CD4-positive, CD25-positive, alpha-beta regulatory T cell (primary cell): ENCODE data around the gene SRSF8. TPM values are rescaled to one million over a fixed set of nuclear protein-coding genes. Genes with fewer than 3 reads are reported as not detected.

Experiments
- ATAC-seq, 2 donors: fragments of 150-1000 bp; cut with Tn5 transposase; one replicate each; pipeline ENCODE4 v1.10.0; 2021; ENCODE audit warnings: low read depth in 2 of 2, moderate number of reproducible peaks in 2 of 2, moderate library complexity in 1 of 2
- DNase-seq, 3 donors: peaks; one replicate each; pipeline versions ENCODE4 v3.0.0 to v3.0.0-alpha.2; 2012 to 2022; ENCODE audit warnings: mixed read lengths in 1 of 3
- H3K27ac ChIP-seq: one replicate; pipeline ENCODE4 v1.7.0; 2013; ENCODE audit warnings: mild to moderate bottlenecking, low read length; ENCODE audit not compliant: insufficient read depth, poor library complexity, severe bottlenecking
- H3K27me3 ChIP-seq: one replicate; pipeline ENCODE4 v1.7.0; 2013; ENCODE audit warnings: low read length; ENCODE audit not compliant: control insufficient read depth, insufficient read depth
- H3K36me3 ChIP-seq: one replicate; pipeline ENCODE4 v1.7.0; 2013; ENCODE audit warnings: mild to moderate bottlenecking, low read length, moderate library complexity; ENCODE audit not compliant: control insufficient read depth, insufficient read depth
- H3K4me1 ChIP-seq: 2 replicates; pipeline ENCODE4 v1.7.0; 2013; ENCODE audit warnings: mild to moderate bottlenecking, low read length; ENCODE audit not compliant: insufficient read depth, control insufficient read depth, poor library complexity, severe bottlenecking
- H3K4me3 ChIP-seq: one replicate; pipeline ENCODE4 v1.7.0; 2013; ENCODE audit warnings: low read depth, mild to moderate bottlenecking, low read length, moderate library complexity
- H3K9me3 ChIP-seq, 2 experiments: 1 replicate in 1 of 2; 2 replicates in 1 of 2; pipeline ENCODE4 v1.7.0; 2013; ENCODE audit warnings: low read length in 2 of 2, mild to moderate bottlenecking in 1 of 2, moderate library complexity in 1 of 2; ENCODE audit not compliant: control insufficient read depth in 2 of 2
- H3K27ac Mint-ChIP-seq, 3 donors: one replicate each; pipeline ENCODE4 v1.8.0; 2020 to 2022; ENCODE audit warnings: mild to moderate bottlenecking in 3 of 3, mixed read lengths in 3 of 3, moderate library complexity in 2 of 3
- H3K27me3 Mint-ChIP-seq: one replicate; pipeline ENCODE4 v1.8.0; 2022; ENCODE audit warnings: mild to moderate bottlenecking, mixed read lengths
- H3K36me3 Mint-ChIP-seq: one replicate; pipeline ENCODE4 v1.8.0; 2020; ENCODE audit warnings: mixed read lengths
- H3K4me1 Mint-ChIP-seq, 4 donors: one replicate each; pipeline ENCODE4 v1.8.0; 2020 to 2022; ENCODE audit warnings: mixed read lengths in 4 of 4, mild to moderate bottlenecking in 1 of 4
- H3K4me3 Mint-ChIP-seq, 4 donors: one replicate each; pipeline ENCODE4 v1.8.0; 2020 to 2022; ENCODE audit warnings: mild to moderate bottlenecking in 4 of 4, mixed read lengths in 4 of 4, moderate library complexity in 3 of 4
- H3K9me3 Mint-ChIP-seq, 7 donors: one replicate each; pipeline ENCODE4 v1.8.0; 2020 to 2022; ENCODE audit warnings: mixed read lengths in 7 of 7, mild to moderate bottlenecking in 3 of 7, moderate library complexity in 2 of 7
- polyA plus RNA-seq, 4 donors: library from polyadenylated mRNA; unstranded; fragments of 300-500 nt; fragmentation: Illumina TruSeq; gene quantifications; one replicate each; pipeline ENCODE4 v1.2.3, GENCODE V29; 2021
- total RNA-seq: library from RNA; stranded (reverse); gene quantifications from one replicate; pipeline ENCODE4 v1.2.3, GENCODE V29; 2022

The SRSF8 gene
- total and polyA plus RNA-seq, 5 donors from 2014 or later, result 57.4 to 145 (median 132) TPM

DNA sequence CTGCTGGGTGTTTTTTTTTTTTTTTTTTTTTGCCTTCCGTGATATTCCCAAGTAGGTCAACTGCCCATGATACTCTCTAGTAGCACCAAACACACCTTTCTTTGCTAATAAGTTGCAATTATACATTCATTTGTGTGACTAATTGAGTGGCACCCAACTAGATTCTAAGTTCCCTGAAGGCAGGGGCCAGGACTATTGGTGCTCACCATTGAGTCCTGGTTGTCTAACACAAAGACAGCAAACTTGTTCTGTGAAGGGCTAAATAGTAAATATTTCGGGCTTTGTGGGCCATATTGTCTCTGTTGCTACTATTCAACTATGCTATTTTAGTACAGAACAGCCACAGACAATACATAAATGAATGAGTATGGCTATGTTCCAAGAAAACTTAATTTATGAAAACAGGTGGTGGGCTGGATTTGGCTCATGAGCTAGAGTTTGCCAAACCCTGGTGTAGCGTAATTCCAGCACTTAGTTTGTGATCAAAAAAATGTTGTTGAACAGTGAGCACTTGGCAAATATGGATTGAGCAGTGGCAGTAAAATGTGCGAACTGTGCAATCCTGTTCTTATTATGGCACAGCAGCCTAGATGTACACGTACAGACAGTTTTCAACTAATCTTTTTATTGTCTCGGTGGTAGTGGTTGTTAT is 34.3 kb downstream of the SRSF8 start:
- no peaks in the 10 kb centered on the region for H3K9me3 ChIP-seq
- H3K27ac ChIP-seq, result no peak overlapping the region
- Mint-ChIP-seq H3K27ac (peak overlapping the region in 1 of 3 donors; percentile 2), H3K4me1 (peaks cover 9 to 30% (median 20%) of the 10 kb centered on the region in 4 donors), H3K9me3 (no peaks in the 10 kb centered on the region), H3K27me3 (no peaks in the 10 kb centered on the region), H3K4me3 (no peak overlapping the region), H3K36me3 (peaks cover 26% of the 10 kb centered on the region)
- no peak overlapping the region for H3K4me3 ChIP-seq
- ATAC-seq, result no peak
- H3K36me3 ChIP-seq, result no peaks in the 10 kb centered on the region
- peaks cover 5% of the 10 kb centered on the region for H3K4me1 ChIP-seq
- DNase-seq, result no peak
- no peaks in the 10 kb centered on the region for H3K27me3 ChIP-seq

DNA sequence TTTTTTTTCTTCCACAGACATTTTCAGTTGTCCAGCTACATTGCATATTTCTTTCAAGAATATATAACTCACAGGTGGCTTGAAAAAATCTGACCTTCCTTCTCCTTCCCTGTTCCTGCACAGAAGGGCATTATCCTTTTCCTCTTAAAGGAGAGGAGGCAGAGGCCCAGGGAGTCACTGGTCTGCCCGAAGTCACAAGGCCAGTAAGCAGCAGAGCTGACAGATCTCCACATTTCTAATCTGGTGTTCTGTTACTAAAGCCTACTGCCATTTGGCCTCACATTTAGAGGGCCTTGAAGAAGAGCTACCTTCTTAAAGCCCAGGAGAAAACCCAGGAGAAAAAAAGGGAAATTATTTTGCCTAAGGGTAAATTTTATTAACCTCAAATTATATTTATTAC is 35.2 kb downstream of the SRSF8 start:
- Mint-ChIP-seq H3K4me1 (peaks cover 4 to 26% (median 20%) of the 10 kb centered on the region in 4 donors), H3K27ac (no peak overlapping the region), H3K36me3 (peaks cover 32% of the 10 kb centered on the region), H3K27me3 (no peaks in the 10 kb centered on the region), H3K4me3 (no peak overlapping the region), H3K9me3 (no peaks in the 10 kb centered on the region)
- Histone ChIP-seq H3K4me3 (no peak overlapping the region), H3K9me3 (no peaks in the 10 kb centered on the region), H3K36me3 (no peaks in the 10 kb centered on the region), H3K27ac (no peak overlapping the region), H3K4me1 (no peaks in the 10 kb centered on the region), H3K27me3 (no peaks in the 10 kb centered on the region)
- no peak for DNase-seq
- no peak for ATAC-seq

DNA sequence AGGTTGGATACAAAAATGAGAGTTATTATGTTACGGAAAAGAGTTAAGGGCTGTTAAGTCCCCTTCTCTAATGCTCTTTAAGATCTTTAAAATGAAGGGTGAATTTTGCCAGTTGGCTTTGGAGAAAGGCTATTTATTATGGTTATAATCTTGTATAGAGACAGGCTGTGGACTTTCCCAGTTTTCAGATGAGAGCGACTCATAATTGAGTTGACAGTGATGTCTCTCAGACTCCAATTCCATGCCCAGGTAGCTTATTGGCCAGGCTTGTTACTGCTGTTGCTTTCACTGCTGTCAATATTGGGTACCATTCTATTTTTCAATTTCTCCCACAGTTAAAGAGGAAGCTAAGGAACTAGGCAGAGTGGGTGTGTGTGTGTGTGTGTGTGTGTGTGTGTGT is 36.0 kb downstream of the SRSF8 start:
- ATAC-seq (no peak), DNase-seq (no peak)
- no peaks in the 10 kb centered on the region for H3K27me3 ChIP-seq
- Mint-ChIP-seq H3K27me3 (no peaks in the 10 kb centered on the region), H3K4me1 (peaks cover 4 to 21% (median 13%) of the 10 kb centered on the region in 4 donors), H3K36me3 (peaks cover 26% of the 10 kb centered on the region), H3K9me3 (no peaks in the 10 kb centered on the region), H3K27ac (no peak overlapping the region), H3K4me3 (no peak overlapping the region)
- H3K4me1 ChIP-seq, result no peaks in the 10 kb centered on the region
- H3K27ac ChIP-seq, result no peak overlapping the region
- no peak overlapping the region for H3K4me3 ChIP-seq
- no peaks in the 10 kb centered on the region for H3K36me3 ChIP-seq
- no peaks in the 10 kb centered on the region for H3K9me3 ChIP-seq

DNA sequence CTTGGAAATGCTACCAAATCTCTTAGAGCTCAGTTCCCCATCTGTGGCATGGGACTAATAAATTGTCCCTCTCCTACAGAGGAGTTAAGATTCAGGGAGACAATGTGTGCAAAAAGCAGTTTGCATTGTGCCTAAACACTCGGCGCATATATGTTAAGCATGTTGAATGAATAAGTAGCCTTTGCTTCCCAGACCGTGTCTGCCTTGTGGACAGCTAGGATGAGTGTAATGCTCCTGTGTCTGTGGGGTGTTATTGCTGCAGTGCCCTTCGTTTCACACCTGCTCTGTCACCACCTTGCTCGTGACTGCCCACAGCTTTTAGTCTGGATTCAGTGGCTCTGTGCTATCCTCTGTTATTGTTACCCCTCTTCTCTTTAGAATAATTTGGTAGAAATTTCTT is 37.0 kb downstream of the SRSF8 start:
- DNase-seq (no peak), ATAC-seq (no peak)
- Mint-ChIP-seq H3K4me1 (peaks cover 5 to 14% (median 7%) of the 10 kb centered on the region in 4 donors), H3K27me3 (no peaks in the 10 kb centered on the region), H3K4me3 (no peak overlapping the region), H3K9me3 (no peaks in the 10 kb centered on the region), H3K27ac (no peak overlapping the region), H3K36me3 (peaks cover 24% of the 10 kb centered on the region)
- no peak overlapping the region for H3K4me3 ChIP-seq
- H3K36me3 ChIP-seq, result peaks cover under 1% of the 10 kb centered on the region
- H3K9me3 ChIP-seq, result no peaks in the 10 kb centered on the region
- H3K27ac ChIP-seq, result no peak overlapping the region
- no peaks in the 10 kb centered on the region for H3K4me1 ChIP-seq
- no peaks in the 10 kb centered on the region for H3K27me3 ChIP-seq

DNA sequence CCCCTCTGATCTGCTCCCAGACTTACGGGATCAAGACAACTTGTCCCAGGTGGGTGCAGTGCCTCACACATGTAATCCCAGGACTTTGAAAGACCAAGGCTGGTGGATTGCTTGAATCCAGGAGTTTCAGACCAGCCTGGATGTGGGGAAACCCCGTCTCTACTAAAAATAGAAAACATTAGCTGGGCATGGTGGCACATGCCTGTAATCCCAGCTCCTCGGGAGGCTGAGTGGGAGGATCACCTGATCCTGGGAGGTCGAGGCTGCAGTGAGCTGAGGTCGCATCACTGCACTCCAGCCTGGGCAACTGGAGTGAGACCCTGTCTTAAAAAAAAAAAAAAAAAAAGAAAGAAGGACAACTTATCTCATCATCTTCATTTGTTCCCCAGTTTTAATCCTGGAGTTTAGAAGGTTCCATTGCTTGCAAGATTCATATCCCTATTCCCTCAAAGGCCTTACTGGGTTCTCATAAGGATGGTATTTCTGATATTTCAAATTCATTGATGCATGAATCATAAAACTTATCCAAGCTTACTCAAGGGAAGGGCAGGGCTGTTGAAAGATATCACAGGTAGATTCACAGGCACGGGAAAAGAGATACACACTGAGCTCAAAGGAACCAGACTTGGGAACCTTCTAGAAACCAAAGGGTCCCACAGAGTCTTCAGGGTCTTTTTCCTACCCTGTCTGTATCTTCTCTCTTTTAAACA is 37.6 kb downstream of the SRSF8 start:
- DNase-seq (no peak), ATAC-seq (no peak)
- no peaks in the 10 kb centered on the region for H3K9me3 Mint-ChIP-seq
- Histone ChIP-seq H3K36me3 (peaks cover 6% of the 10 kb centered on the region), H3K27me3 (no peaks in the 10 kb centered on the region), H3K4me1 (no peaks in the 10 kb centered on the region), H3K4me3 (no peak overlapping the region), H3K27ac (no peak overlapping the region), H3K9me3 (no peaks in the 10 kb centered on the region)
- H3K27ac Mint-ChIP-seq, result no peak overlapping the region
- H3K36me3 Mint-ChIP-seq, result peaks cover 24% of the 10 kb centered on the region
- H3K4me1 Mint-ChIP-seq, result peaks cover 5 to 14% (median 9%) of the 10 kb centered on the region in 4 donors
- H3K27me3 Mint-ChIP-seq, result no peaks in the 10 kb centered on the region
- no peak overlapping the region for H3K4me3 Mint-ChIP-seq

DNA sequence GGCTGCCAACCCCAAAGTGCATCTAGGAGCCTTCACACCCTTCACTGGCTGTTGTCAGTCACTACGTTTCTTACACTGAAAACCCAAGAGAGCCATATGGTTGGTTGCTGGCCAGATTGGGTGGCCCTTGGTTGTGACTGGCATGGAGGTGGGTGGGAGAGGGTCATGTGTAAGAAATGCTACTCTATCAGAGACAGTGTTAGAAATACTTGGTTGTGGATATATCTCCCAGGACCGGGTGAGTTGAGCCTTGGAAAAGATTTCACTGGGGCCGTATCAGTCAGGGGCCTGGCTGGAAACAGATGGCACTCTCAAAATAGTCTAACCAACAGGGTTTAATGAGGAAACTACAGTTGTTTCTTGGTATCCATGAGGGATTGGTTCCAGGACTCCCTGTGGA is 38.1 kb downstream of the SRSF8 start:
- peaks cover 5 to 11% (median 9%) of the 10 kb centered on the region in 4 donors for H3K4me1 Mint-ChIP-seq
- no peak overlapping the region for H3K27ac Mint-ChIP-seq
- H3K27me3 Mint-ChIP-seq, result no peaks in the 10 kb centered on the region
- no peak overlapping the region for H3K4me3 ChIP-seq
- H3K4me3 Mint-ChIP-seq, result no peak overlapping the region
- no peak overlapping the region for H3K27ac ChIP-seq
- peaks cover 7% of the 10 kb centered on the region for H3K36me3 ChIP-seq
- DNase-seq (no peak), ATAC-seq (no peak)
- H3K9me3 Mint-ChIP-seq, result no peaks in the 10 kb centered on the region
- H3K36me3 Mint-ChIP-seq, result peaks cover 29% of the 10 kb centered on the region
- no peaks in the 10 kb centered on the region for H3K4me1 ChIP-seq
- H3K27me3 ChIP-seq, result no peaks in the 10 kb centered on the region
- no peaks in the 10 kb centered on the region for H3K9me3 ChIP-seq

DNA sequence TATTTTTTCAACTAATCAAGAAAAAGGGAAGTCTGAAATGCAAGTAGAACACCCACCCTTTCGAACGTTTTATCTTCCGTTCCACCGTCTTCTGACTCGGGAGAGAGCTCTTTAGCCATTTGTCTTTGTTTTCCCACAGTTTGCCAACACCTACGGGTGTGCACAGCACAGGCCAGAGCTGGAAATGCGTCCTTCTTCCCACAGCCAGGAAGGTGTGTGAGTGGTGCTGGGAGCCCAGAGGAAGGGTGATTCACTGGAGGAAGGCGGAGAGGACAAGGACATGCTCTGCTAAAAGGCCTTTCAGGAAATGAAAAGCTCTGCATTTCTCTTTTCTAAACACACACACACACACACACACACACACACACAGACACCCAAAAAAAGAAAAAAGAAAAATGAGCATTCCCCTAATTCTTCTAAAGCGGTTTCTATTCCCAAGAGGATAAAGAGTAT is 41.5 kb downstream of the SRSF8 start:
- DNase-seq (no peak), ATAC-seq (no peak)
- no peak overlapping the region for H3K4me3 Mint-ChIP-seq
- Histone ChIP-seq H3K36me3 (peaks cover 7% of the 10 kb centered on the region), H3K4me3 (no peak overlapping the region), H3K27me3 (no peaks in the 10 kb centered on the region), H3K9me3 (no peaks in the 10 kb centered on the region), H3K27ac (no peak overlapping the region), H3K4me1 (no peaks in the 10 kb centered on the region)
- H3K9me3 Mint-ChIP-seq, result no peaks in the 10 kb centered on the region
- peaks cover 30% of the 10 kb centered on the region for H3K36me3 Mint-ChIP-seq
- H3K27ac Mint-ChIP-seq, result peak overlapping the region in 2 of 3 donors; percentile 18 to 26
- peaks cover 5 to 22% (median 10%) of the 10 kb centered on the region in 4 donors for H3K4me1 Mint-ChIP-seq
- no peaks in the 10 kb centered on the region for H3K27me3 Mint-ChIP-seq
